SK-N-MC (cell line): ENCODE data around the gene HSPA2.
"Not testable (repeated sequence)": the region's sequence is repeated elsewhere in the genome, so short reads cannot be mapped to it uniquely, and the experiment has no call there.

Experiments
- EZH2 ChIP-seq: fragments of 200-600 bp; sonication (generic); IDR thresholded peaks from one replicate; pipeline ENCODE4 v1.6.1; 2017; ENCODE audit warnings: antibody characterized with exemption
- POLR2AphosphoS5 ChIP-seq: IDR thresholded peaks from 2 replicates; pipeline ENCODE4 v1.6.1; 2012; ENCODE audit warnings: mild to moderate bottlenecking, low read depth, low read length, borderline replicate concordance

GRCh38 chr14:64569646-64570045 is 29.1 kb downstream of the HSPA2 start:
- TF ChIP-seq EZH2, POLR2AphosphoS5: not testable (repeated sequence)
